T follicular helper cell (primary cell): ENCODE results near the gene FES.
"Not testable (repeated sequence)": the region's sequence is repeated elsewhere in the genome, so short reads cannot be mapped to it uniquely, and the experiment has no call there.

Source experiments
- DNase-seq: peaks from one replicate; pipeline ENCODE4 v3.0.0-alpha.2; 2020; ENCODE audit warnings: low read depth

FES gene

DNA sequence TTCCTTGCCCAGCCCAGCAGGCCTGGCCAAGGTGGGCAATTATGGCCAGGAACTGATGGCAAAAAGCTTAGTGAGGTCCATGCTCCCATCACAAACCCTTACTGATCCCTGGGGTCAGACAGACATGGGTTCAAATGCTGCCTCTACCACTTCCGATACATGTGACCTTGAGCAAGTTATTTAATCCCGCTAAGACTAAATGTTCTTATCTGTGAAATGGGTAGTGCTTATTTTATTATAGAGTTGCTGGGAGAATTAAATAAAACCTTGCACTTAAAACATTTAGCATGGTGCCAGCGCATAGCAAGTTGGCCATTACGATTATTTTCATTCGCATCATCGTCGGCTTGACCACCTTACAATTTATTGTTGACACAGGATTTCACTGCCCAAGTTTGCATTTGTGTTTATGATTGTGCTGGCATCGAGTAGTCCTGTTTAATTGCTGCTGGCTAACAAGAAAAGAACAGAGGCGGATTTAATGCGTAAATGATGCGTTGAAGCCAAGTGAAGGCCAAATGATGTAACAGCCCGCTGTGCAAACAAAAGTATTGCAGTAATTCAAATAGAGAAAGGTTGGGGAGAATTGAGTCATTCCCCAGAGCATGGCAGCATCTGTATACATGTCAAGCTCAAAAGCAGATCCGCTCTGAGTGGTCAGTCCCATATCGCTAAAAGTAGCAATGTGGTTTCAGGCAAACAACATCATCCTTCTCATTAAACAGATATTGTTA is 23.2 kb upstream of the FES start:
- no peak for DNase-seq

DNA sequence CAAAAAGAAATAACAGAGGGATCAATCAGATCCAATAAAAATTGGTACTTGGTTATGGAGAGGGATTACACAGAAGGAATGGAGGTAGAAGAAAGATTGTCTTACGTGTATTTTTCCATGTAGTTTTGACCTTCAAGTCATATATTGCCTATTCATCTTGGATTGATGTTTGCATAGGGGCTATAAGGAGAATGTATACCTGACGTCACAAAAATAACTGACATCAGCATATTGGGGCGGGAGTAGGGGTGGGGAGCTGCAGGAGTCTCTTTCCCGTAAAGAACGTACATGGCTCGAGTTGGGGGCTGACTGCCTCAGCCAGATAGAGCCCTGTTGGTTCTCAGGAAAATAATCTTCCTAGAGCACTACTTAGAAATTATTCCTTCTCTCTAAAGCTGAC is 21.8 kb upstream of the FES start:
- DNase-seq = no peak

DNA sequence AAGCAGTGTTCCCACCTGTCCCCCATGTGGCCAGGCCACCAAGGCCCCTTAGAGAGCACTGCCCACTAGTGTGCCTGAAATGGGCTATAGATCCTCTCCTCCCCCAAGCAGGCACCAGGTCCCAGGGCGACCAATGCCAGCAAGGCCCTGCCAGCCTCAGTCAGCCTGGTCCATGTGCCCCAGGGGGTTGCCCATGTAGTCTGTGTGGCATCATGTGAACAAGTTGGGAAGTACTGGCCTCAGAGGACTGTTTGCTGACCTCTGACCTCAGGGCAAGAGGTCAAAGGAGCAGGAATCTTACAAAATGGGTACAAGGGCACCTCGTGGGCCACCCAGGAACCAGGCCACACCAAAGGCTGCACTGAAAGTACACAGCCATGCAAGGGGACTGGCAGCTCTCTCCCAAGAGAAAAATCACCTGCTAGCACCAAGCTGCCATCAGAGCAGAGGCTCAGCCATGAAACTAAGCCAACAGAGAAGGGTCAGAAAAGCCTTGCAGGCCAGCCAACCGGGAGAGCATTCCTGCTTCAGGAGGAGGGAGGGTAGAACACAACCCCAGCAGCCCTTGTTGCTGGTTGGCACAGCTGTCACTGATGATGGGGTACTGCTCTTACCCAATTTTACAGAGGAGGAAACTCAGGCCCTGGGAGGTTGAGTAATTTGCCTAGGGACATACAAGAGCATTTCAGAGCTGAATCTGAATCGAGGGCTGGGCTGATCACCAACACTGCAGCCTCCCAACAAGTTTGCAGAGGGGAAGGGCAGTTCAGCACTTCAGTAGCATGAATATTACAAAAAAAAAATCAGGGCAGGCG is 21.1 kb upstream of the FES start:
- DNase-seq = no peak

DNA sequence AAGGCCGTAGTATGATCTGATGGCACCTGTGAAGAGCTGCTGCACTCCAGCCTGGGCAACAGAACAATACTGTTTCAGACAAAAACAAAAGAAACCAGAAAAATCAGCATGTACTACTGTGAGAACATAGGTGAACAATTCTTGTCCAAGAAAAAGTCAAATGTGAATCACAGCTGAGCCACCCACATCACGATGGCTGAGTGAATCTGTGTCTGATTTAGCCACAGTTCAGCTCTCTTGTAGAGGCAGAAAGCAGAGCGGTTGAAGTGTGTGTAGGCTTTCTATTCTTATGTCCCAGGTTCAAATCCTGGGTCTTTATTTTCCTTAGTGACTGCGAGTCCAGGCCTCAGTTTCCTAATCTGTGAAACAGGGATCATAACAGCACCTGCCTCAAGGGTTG is 20.3 kb upstream of the FES start:
- DNase-seq = no peak

DNA sequence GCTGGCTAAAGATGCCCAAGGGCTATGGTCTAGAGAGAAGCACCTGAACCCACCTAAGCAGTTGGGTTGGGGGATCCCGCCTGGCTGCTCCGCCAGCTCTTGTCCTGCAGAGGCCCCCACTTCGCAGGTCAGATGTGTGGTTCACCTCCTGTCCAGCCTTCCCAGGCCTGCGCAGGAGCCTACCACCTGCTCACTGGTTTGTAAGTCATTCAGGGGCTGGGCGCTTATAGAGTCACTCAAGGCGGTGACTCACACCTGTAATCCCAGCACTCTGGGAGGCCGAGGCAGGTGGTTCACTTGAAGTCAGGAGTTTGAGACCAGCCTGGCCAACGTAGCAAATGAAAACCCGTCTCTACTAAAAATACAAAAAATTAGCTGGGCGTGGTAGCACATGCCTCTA is 19.8 kb upstream of the FES start:
- no peak for DNase-seq

DNA sequence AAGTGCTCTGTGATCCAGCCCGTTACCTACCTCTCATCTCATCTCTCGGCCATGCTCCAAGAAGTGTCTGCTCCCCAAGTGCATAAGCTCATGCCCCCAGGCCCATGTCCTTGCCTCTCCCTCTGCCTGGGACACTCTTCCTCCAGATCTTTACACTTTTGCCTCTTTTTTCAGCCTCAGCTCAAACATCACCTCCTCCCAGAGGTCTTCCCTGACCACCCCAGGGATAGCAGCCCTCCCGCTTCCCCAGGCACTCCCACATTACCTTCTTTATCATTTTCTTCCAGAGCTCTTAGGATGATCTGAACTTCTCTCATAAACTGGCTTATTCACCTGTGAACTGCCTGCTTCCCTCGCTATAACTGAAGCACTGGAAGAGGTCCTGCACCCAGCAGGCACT is 18.6 kb upstream of the FES start:
- no peak for DNase-seq

DNA sequence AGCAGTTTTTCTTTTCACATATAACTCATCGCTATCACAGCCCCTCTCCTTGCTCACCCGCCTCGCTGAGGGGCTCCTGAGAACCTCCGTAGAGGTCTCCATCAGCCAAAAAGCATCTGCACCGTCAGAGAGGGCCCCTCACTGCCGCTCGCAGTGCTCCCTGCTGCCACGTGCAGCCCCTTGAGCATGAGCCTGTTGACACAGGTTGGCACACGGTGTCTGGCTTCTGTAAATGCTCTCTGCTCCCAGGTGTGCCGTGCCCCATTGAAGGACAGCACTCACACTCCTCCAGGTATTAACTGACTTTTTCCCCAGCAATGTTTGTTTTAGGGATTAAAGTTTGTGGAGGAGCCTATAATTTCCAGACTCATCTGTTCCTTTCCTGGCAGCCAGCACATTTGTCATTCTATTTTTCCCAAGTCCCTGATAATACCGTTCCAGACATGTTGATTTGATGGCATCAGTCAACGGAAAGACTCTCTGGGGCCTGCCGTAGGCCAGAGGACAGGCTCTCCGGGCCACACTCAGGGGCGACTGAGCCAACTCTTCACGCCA is 18.1 kb upstream of the FES start:
- no peak for DNase-seq

DNA sequence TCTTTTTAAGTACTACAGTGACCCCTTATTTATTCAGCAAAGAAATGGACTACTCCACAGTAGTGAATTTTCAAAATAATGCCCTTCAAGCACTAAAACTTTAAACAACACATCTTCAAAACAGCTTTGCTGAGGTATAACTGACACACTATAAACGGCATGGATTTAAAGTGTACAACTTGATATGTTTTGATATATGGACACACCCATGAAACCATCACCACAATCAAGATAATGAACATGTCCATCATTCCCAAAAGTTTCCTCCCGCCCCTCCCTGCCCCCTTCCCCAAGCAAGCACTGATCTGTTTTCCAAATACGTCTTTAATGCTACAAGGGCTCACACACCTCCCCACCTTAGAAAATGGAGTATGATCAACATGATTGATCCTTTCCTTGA is 17.5 kb upstream of the FES start:
- no peak for DNase-seq

DNA sequence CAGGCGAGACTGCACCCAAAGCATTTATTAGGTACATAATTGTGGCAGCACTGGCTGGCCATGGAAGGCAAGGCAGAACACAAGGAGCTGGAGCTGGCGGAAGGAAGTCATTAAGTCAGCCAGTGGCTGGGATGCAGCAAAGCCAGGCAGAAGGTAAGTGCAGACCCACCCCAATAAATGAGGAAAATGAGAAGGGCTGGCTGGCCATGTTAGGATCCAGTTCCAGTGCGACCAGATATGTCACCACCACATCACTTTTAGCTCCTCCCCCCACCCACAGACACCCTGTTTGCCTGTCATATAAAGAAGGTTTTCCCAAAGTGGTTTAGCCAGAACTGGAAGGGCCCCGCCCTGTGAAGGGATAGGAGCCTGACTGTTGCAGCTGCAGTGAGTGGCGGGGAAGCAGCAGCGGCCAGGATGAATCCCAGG is 16.0 kb upstream of the FES start, which contains the start of gene FURIN:
Gene FURIN, plus strand, starts transcription at position 328 of the 429 bp plus-strand sequence. CDS start 7,153 bp downstream, outside the sequence.
- DNase-seq = no peak

DNA sequence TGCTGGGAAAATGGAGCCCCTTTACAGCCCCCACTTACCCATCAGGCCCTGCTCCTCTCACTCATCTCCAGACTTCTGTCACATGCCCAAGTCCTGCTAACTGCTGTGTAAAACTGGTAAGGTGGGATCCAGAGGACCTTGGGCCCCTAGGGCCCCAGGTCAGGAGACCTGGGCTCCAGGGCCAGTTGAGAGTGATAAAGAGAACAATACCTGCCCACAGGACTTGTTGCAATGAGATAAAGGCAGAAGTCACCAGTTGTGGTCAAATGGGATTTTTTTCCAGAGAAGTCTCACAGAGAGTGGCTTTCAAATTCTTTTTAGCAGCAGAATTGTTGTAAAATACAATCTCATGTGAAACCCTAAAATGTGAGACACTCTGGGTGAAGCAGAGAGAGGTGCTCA is 15.2 kb upstream of the FES start:
- no peak for DNase-seq

DNA sequence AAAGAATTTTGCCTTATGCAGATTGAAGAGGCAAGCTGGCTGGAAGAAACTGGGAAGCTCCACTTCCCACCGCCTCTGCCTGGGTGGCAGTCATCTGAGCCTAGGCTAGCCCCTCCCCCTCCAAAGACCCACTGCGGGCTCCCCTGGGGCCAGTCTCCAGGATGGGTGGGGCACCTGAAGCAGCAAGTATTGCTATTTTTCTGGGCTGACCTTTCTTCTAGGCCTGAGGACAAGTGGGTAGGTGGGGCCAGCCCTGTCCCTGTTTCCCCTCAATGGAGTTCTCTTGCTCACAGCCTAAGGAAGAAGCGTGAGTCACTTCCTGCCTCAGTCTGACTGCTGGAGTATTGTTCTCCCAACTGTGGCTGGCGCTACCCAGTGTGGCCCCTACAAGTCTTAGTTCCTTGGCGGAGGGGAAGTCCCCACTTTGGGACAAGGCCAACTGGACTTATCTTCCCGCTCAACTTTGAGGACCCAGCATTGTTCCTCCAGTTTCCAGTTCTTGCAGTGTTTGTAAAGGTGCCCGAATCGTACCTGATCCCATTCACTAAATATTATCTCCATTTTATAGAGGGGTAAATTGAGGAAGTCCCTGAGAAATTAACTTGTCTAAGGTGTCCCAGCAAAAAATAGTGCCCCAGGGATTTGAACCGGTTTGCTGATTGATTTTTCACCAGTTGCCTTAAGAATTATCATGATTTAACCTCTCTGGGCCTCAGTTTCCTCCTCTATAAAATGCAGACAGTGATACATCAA is 14.5 kb upstream of the FES start:
- peak; percentile 23 for DNase-seq

DNA sequence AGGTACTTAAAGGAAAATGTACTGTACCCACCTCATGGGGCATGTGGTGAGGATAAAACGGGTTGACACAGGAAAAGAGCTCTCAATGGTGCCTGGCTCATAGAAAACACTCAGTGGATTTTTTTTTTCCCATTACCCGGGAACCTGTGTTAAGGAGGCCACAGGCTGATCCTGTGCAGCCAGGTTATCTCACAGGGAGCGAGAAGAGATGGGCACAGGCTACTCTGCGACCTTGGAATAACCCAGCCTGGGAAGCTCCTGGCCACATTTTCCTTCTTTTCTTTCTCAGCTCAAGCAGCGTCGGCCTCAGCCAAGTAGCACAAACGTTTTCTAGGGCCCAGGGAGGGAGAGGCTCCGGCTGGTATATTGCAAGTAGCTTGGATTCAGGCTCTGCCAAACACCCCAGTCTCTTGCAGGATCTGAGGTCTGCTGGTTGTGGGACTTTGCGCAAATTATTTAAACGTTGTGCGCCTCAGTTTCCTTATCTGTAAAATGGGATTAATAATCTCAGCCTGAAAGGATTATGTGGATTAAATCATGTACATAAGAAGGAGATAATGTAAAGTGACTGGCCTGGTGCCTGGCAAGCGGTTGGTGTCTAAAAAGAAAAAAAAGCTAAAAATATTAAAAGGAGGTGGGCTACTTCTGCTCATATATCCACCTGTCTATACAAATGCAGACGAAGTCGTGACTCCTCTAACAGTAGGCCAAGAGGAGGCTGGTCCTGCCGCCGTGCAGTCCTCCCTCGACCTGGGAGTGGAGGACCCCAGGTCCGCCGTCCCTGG is 13.8 kb upstream of the FES start:
- DNase-seq = no peak

DNA sequence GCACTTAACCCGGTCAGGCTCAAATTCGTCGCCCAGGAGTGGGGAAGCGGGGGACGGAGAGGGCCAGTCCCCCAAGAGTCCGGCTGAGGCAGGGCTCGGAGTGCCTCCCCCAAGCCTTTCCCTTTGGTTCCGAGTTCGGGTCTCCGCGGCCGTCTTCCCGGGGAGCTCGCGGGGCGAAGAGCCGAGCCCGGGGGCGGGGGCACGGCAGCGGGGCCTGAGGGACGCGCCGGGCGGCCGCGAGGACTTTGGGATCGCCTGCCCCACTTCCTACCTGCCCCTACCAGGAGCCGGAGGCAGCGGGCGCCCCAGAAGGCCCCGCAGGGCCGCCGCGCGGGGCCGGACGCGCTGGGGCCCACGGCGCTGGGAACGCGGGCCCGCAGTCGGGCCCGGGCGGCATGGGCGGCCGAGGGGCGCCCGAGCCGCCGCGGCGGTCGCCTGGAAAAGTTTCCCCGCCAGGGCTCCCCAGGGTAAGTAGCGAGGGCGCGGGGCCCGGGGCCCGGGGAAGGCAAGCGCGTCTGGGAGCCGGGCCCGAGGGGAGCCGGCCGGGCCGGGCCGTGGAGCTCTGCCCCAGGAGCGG is 13.1 kb upstream of the FES start:
- DNase-seq = no peak

DNA sequence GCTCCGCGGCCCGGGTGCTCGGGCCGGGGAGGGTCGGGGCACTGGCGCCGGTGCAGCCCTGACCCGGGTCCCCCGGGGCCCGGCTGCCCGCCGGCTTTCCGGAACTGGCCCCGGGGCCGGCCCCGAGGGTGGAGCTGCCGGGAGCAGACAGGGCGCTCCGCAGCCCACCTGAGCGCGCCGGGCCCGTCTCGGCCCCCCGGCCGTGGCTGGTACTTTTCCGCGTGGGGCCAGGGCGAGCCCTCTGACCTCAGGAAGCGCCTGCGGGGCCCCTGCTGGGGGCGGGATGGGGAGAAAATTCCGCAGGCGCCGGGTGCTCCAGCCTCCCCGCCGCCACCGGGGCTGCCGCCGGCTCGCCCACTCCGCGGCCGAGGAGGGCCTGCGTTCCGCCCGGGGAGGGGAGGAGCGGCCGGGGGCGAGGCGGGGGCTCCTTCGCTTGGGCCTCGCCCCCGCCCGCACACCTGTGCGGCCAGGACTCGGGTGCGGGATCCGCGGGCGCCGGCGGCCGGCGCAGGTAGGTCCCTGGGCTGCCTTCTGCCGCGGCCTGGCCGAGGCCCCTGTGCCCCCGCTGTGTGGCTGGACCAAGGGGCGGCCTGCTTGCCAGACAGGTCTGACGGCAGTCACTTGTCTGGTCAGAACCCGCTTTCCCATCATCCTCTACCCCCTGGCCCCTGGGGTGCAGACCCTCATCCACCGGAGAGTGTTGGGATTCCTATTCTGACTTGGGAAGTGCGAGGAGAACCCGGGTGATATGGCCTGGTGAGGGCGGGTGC is 12.4 kb upstream of the FES start:
- no peak for DNase-seq

DNA sequence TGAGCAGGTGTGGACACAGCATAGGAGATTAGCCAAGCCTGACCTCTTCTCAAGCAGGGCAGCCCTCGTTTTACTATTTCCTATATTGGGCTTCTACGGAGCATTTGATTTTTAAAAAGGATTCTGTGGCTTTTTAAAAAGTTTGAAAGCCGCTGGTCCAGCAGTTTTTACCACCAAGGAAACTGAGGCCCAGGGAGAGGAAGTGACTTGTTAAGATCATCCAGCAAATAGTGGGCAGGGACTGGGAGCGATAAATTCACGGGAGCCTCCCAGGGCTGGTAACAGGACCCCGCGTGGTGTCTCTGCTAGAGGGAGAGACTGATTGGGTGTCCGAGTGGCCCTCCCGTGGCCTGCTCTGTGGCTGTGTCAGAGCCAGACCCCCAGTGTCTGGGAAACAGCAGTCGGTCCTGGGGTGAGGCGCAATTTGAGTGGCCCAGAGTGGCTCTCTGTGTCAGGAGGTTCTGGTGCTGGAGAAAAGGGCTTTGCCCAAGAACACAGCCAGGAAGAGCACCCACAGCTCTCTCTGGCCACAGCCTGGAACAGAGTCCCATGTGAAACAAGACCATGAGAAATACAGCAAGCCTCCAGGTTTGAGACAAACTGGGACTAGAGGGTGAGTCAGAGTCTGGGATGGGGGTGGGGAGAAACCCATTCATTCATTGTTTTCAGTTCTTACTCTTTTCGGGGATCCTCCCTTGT is 11.7 kb upstream of the FES start:
- no peak for DNase-seq

DNA sequence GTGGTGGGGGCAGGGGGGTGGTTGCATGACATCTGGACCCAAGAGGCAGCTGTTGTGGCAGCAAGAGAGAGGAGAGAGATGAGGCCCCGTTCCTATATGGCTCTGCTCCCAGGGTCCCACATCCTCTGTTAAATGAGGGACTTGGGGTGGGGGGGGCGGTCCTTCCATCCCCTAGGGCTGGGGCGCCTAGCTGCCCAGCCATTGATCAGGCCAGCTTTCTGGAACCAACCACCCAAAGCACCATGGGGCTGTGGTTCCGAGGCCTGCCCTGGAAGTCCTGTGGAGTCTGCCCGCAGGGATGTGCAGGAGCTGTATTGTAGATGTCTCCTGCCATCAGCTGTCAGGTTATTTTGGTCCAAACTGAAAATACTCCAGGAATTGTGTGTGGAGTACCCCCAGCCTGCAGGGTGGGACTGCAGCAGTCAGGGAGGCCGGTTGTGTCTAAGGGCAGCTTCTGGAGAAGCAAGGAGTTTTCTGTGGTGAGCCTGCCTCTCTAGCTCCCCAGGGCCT is 10.8 kb upstream of the FES start:
- no peak for DNase-seq

DNA sequence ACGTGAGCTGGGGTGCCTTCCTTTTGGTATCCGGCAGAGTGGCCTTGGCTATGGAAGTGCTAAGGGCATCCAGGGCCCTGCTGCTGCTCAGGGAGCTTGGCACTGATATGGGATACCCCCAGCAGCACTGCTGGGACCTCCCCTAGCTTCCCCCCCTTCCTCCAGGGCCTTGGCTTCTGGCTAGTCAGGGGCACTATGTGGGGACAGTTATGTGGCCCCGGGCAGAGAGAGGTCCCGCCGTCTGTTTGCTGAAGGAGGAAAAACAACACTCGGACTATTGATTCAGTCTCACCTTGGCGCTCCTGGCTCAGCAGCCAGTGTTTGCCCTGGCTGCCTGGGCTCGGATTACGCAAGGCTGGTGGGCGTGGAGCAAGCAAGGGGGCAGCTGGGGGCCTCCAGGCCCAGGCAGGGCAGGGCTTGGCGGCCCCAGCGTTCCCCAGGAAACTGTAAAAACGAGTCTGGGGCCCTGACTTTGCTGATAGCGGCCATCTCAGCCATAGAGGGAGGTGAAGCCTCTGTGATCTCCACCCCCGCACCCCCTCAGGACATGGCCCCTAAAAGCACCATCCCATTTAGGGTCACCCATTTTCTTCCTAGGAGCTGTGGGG is 10.2 kb upstream of the FES start:
- no peak for DNase-seq

DNA sequence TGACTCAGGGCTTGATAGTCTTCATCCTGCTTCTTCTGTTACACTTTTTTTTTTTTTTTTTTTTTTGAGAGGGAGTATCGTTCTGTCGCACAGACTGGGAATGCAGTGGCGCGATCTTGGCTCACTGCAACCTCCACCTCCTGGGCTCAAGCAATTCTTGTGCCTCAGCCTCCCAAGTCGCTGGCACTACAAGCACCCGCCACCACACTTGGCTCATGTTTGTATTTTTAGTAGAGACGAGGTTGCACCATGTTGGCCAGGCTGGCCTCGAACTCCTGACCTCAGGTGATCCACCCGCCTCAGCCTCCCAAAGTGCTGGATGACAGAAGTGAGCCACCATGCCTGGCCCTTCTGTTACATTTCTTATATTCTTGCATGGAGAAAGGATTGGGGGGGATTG is 9.3 kb upstream of the FES start:
- DNase-seq = not testable (repeated sequence)

DNA sequence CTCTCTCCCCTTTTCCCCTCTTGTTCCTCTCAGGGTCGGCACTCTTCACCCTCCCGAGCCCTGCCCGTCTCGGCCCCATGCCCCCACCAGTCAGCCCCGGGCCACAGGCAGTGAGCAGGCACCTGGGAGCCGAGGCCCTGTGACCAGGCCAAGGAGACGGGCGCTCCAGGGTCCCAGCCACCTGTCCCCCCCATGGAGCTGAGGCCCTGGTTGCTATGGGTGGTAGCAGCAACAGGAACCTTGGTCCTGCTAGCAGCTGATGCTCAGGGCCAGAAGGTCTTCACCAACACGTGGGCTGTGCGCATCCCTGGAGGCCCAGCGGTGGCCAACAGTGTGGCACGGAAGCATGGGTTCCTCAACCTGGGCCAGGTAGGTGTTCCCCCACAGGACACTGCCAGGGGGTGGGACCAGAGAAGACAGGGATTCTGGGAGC is 8.7 kb upstream of the FES start:
- no peak for DNase-seq
